ENCODE measurements around the gene MBLAC1.

DNA sequence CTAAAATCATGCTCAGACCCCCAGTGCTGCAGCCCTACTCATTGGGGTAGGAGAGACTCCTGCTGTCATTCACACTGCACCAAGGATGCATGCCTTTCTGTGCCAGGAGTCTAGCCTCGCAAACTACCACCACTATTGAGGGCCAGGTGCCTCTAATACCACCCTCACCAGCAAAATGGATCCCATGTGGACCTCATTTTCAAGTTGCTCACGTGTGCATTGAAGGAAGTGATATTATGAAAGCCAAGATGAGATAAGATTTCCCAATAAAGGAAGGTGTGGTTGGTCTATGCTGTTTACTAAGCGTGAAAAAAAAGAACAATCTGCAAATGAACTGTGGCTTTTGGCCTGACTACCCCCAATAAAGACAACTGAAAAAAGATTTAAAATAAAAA, 14.8 kb downstream of the MBLAC1 start:
- TF ChIP-seq CTCF (IDR thresholded peaks at IDR 0.05; ENCODE audit: borderline replicate concordance, extremely low read depth, low read length, poor library complexity, severe bottlenecking) (no peak), EZH2 (IDR thresholded peaks at IDR 0.05; ENCODE audit: borderline replicate concordance, low read depth, low read length, severe bottlenecking) (no peak)

All from DND-41 (cell line).